ENCODE measurements around the gene CDKN1A.

The CDKN1A gene

GRCh38 chr6:36655085-36655724 lies 23.3 kb upstream of the CDKN1A start:
- DNase-seq (ENCODE audit: low spot score): no peak

- no peak for DNase-seq (ENCODE audit: low spot score)
Measured at GRCh38 chr6:36656441-36656840, 22.1 kb upstream of the CDKN1A start.

- no peak for DNase-seq (ENCODE audit: low spot score)
Measured at GRCh38 chr6:36657271-36657670, 21.2 kb upstream of the CDKN1A start.

- no peak for DNase-seq (ENCODE audit: low spot score)
Measured at GRCh38 chr6:36657942-36658544, 20.5 kb upstream of the CDKN1A start.

- DNase-seq (ENCODE audit: low spot score): no peak
Measured at GRCh38 chr6:36659271-36659670, 19.2 kb upstream of the CDKN1A start.

GRCh38 chr6:36660771-36661471 lies 17.6 kb upstream of the CDKN1A start:
- DNase-seq (ENCODE audit: low spot score): no peak

GRCh38 chr6:36662380-36662779 lies 16.1 kb upstream of the CDKN1A start:
- DNase-seq (ENCODE audit: low spot score): no peak

- DNase-seq (ENCODE audit: low spot score): no peak
Measured at GRCh38 chr6:36662827-36663256, 15.7 kb upstream of the CDKN1A start.

GRCh38 chr6:36663504-36664446 lies 14.7 kb upstream of the CDKN1A start:
- DNase-seq (ENCODE audit: low spot score): no peak

- DNase-seq (ENCODE audit: low spot score): no peak
Measured at GRCh38 chr6:36665180-36665579, 13.3 kb upstream of the CDKN1A start.

- DNase-seq (ENCODE audit: low spot score): no peak
Measured at GRCh38 chr6:36666287-36666686, 12.2 kb upstream of the CDKN1A start.

GRCh38 chr6:36666826-36667591 lies 11.5 kb upstream of the CDKN1A start:
- no peak for DNase-seq (ENCODE audit: low spot score)

- DNase-seq (ENCODE audit: low spot score): no peak
Measured at GRCh38 chr6:36668591-36668990, 9.9 kb upstream of the CDKN1A start.

GRCh38 chr6:36669002-36669401 lies 9.5 kb upstream of the CDKN1A start:
- no peak for DNase-seq (ENCODE audit: low spot score)

- no peak for DNase-seq (ENCODE audit: low spot score)
Measured at GRCh38 chr6:36670271-36670670, 8.2 kb upstream of the CDKN1A start.

- DNase-seq (ENCODE audit: low spot score): no peak
Measured at GRCh38 chr6:36671687-36672375, 6.7 kb upstream of the CDKN1A start.

GRCh38 chr6:36673882-36674281 lies 4.6 kb upstream of the CDKN1A start:
- no peak for DNase-seq (ENCODE audit: low spot score)

GRCh38 chr6:36674942-36675341 lies 3.6 kb upstream of the CDKN1A start:
- DNase-seq (ENCODE audit: low spot score): no peak

- no peak for DNase-seq (ENCODE audit: low spot score)
Measured at GRCh38 chr6:36676141-36677058, 2.1 kb upstream of the CDKN1A start.

Data from CD4-positive, alpha-beta T cell treated with Interleukin-6 at 100 ng/mL for 8 hours (primary cell).